ENCODE measurements around the gene SNX8. TPM values are rescaled to one million over a fixed set of nuclear protein-coding genes. Genes with fewer than 3 reads are reported as not detected.

SNX8 gene, protein sequence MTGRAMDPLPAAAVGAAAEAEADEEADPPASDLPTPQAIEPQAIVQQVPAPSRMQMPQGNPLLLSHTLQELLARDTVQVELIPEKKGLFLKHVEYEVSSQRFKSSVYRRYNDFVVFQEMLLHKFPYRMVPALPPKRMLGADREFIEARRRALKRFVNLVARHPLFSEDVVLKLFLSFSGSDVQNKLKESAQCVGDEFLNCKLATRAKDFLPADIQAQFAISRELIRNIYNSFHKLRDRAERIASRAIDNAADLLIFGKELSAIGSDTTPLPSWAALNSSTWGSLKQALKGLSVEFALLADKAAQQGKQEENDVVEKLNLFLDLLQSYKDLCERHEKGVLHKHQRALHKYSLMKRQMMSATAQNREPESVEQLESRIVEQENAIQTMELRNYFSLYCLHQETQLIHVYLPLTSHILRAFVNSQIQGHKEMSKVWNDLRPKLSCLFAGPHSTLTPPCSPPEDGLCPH
- total RNA-seq (2011; cell fraction: chromatin; rRNA removed; ENCODE audit: low replicate concordance) = 26.7 and 72.5 TPM in 2 replicates
- total RNA-seq (2011; cell fraction: nucleolus; rRNA removed) = 24.0 and 30.0 TPM in 2 replicates
- 21.8 and 23.5 TPM in 2 replicates for total RNA-seq (2011; cell fraction: nucleoplasm; rRNA removed)
- total RNA-seq (2014; rRNA removed) (5.5 and 9.1 TPM in 2 replicates), total RNA-seq (2014; rRNA removed; fragmentation: Illumina TruSeq; extraction: Trizol) (8.7 and 12.5 TPM in 2 replicates), total RNA-seq (2015; rRNA removed; fragmentation: Illumina TruSeq; extraction: Trizol) (15.9 and 16.9 TPM in 2 replicates), total RNA-seq (2021) (50.4 and 51.6 TPM in 2 replicates), polyA plus RNA-seq (2011; rRNA removed) (45.7 and 47.0 TPM in 2 replicates), polyA plus RNA-seq (2014; fragmentation: Illumina TruSeq; extraction: Trizol) (33.3 and 35.4 TPM in 2 replicates), polyA plus RNA-seq (2014; fragmentation: Nextera tagmentation; extraction: Ambion mirVana) (1 to 10 TPM; 2.7 to 7.7 TPM), polyA plus RNA-seq (2014; rRNA removed) (17.2 and 32.5 TPM in 2 replicates), polyA minus RNA-seq (2011; rRNA and poly(A)+ RNA removed) (25.4 and 40.0 TPM in 2 replicates), Bru-seq, nascent RNA (percentile 62 among the genes with signal in this experiment), BruChase-seq, experiment 1, labeled RNA remaining after a 2-hour chase (percentile 68 among the genes with signal in this experiment), BruChase-seq, experiment 2, labeled RNA remaining after a 6-hour chase (percentile 71 among the genes with signal in this experiment)
- 23.9 and 55.1 TPM in 2 replicates for polyA plus RNA-seq (2011; cell fraction: cytosol; rRNA removed)
- polyA plus RNA-seq (2011; cell fraction: nucleus; rRNA removed) = 30.5 and 42.3 TPM in 2 replicates
- polyA plus RNA-seq (2012) = 35.9 and 57.5 TPM in 2 replicates
- polyA minus RNA-seq (2011; cell fraction: cytosol; rRNA and poly(A)+ RNA removed) = 16.8 and 32.4 TPM in 2 replicates
- polyA minus RNA-seq (2011; cell fraction: nucleus; rRNA and poly(A)+ RNA removed) = 11.8 and 17.4 TPM in 2 replicates
- long read RNA-seq, experiment 1, full-length matches to known transcripts = 79 of 113 reads
- long read RNA-seq, experiment 1, partial matches to known transcripts = 13 of 113 reads
- long read RNA-seq, experiment 1, other reads (novel, unspliced or antisense) = 21 of 113 reads
- long read RNA-seq, experiment 2, full-length matches to known transcripts = 30 of 49 reads
- long read RNA-seq, experiment 2, partial matches to known transcripts = 1 of 49 reads
- long read RNA-seq, experiment 2, other reads (novel, unspliced or antisense) = 18 of 49 reads
- long read RNA-seq, experiment 3, full-length matches to known transcripts = 37 of 41 reads
- long read RNA-seq, experiment 3, partial matches to known transcripts = 0 of 41 reads
- long read RNA-seq, experiment 3, other reads (novel, unspliced or antisense) = 4 of 41 reads

DNA sequence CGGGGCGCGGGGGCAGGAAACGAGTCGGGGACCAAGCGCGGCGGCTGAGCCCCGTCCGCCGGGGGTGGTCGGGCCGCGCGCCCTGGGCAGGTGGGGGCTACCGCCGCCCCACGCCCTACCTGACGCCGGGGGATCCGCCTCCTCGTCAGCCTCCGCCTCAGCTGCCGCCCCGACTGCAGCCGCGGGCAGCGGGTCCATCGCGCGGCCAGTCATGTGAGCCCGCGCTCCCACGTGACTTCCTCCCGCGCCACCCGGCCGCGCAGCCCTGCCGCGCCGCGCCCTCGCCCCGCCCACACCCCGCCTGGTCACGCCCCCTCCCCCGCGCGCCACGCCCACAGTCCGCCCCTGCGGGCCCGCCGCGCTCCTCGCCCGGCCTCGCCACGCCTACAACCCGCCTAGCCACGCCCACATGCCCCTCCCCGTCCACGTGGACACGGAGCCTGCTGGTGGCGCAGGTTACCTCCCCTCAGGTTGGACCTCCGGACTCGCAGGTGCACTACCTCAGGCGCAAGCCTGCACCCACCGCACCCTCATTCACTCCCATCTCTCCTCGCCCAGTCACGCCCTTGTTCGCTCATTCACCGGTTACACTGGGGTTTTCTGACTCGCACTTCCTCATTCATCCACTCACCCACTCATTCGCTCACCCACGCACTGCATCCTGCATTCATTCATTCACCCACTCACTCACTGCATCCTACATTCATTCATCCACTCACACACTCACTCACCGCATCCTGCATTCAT is at the start of gene SNX8:
Gene SNX8 (minus strand): TSS at position 233 of the 747 bp plus-strand sequence. CDS start 20 bp downstream, at position 213.
- ChIA-PET POLR2A (interaction anchor here (0.7 to 1.7 kb wide), 6 partner anchors 10 to 92 kb away, joined by 3 to 5 read pairs (median 4); partner anchors contain the start of gene EIF3B), CTCF (ENCODE audit: low intra/inter-chr PET ratio) (interaction anchor here (0.6 kb wide), 1 partner anchor 81 kb away, joined by 3 read pairs; no protein-coding TSS in a partner anchor)
- Histone ChIP-seq H3K9ac (ENCODE audit: insufficient read depth in 1 of 2, low read depth in 2 of 2, low read length in 2 of 2) (peak within 1 kb of the TSS; percentile 80 to 91), H3K4me3 (peak within 1 kb of the TSS; percentile 91), H3K4me2 (ENCODE audit: insufficient read depth, low read length) (peak within 1 kb of the TSS; percentile 99), H3K36me3 (ENCODE audit: control insufficient read depth, insufficient read depth, low read length) (peaks cover 10% of the 10 kb centered on the region; the same call in 2 of the 3 replicates), H3K27me3 (ENCODE audit: control insufficient read depth in 2 of 2, insufficient read depth in 2 of 2, low read length in 2 of 2) (no peaks in the 10 kb centered on the region), H3K9me1 (ENCODE audit: control insufficient read depth, insufficient read depth, low read length) (peaks cover 2% of the 10 kb centered on the region), H2AFZ (ENCODE audit: low read depth, low read length) (peak within 1 kb of the TSS; percentile 94), H3K9me3 (replicated peaks; ENCODE audit: control insufficient read depth, insufficient read depth, low read depth, low read length) (no peaks in the 10 kb centered on the region), H4K20me1 (replicated peaks; ENCODE audit: control insufficient read depth, insufficient read depth, low read length) (no peaks in the 10 kb centered on the region), H3K79me2 (ENCODE audit: control insufficient read depth, insufficient read depth, low read length) (peaks cover 44% of the 10 kb centered on the region), H3K27ac (ENCODE audit: extremely low read depth, low read depth, low read length) (peak within 1 kb of the TSS; percentile 77), H3K4me1 (replicated peaks in 1 of 2; ENCODE audit: control insufficient read depth in 2 of 2, insufficient read depth in 2 of 2, low read length in 2 of 2) (peaks cover 5 to 33% of the 10 kb centered on the region in 2 experiments; a peak in 3 of 5 replicates)
- peak; percentile 93 for ATAC-seq
- FAIRE-seq = peak; percentile 85
- intact Hi-C loops (cut with micrococcal nuclease) = no loop called here
- WGBS (ENCODE audit: insufficient coverage, low coverage, missing lambda C conversion rate) = 0% methylated on average over 21 of the region's 78 CpGs
- DNase-seq (ENCODE audit: extremely low read depth in 1 of 4, low spot score in 3 of 4) = peak; percentile 88 to 99 (median 99)
- BruUV-seq (replicated peaks) = no TSS peak
- in situ Hi-C loops (cut with MboI) = no loop called here
- no peak for TF ChIP-seq ESRRB (CRISPR knock-in tag; IDR thresholded peaks at IDR 0.05; ENCODE audit: borderline replicate concordance)
- no peak for TF ChIP-seq JUN (IDR thresholded peaks at IDR 0.05; ENCODE audit: borderline replicate concordance, low read depth, low read length)
- no peak; the same call in 1 of the 2 replicates for TF ChIP-seq JUN (CRISPR knock-in tag; IDR thresholded peaks at IDR 0.05; ENCODE audit: borderline replicate concordance)
- no peak for TF ChIP-seq PTTG1 (tag; IDR thresholded peaks at IDR 0.05; ENCODE audit: low read depth)
- TF ChIP-seq NR3C1 (CRISPR knock-in tag; IDR thresholded peaks at IDR 0.05) = 0 out of 2 replicates have a peak, but pooled peaks have one; percentile 10
- TF ChIP-seq POLR2AphosphoS5 (IDR thresholded peaks at IDR 0.05; ENCODE audit: control insufficient read depth, insufficient read depth, low read depth, low read length) = 0 out of 2 replicates have a peak, but pooled peaks have one; percentile 34
- TF ChIP-seq ZNF707 (CRISPR knock-in tag; conservative IDR thresholded peaks at IDR 0.05) = no peak
- no peak for TF ChIP-seq TCFL5 (CRISPR knock-in tag; conservative IDR thresholded peaks at IDR 0.05)
- TF ChIP-seq HDAC2 (IDR thresholded peaks at IDR 0.05) = peak; percentile 96; the same call in 1 of the 2 replicates
- TF ChIP-seq EGR1 (conservative IDR thresholded peaks at IDR 0.05) = peak; percentile 98
- TF ChIP-seq SPI1 (IDR thresholded peaks at IDR 0.05; ENCODE audit: borderline replicate concordance, low read depth, low read length) = peak; percentile 95

Measured in K562 (cell line).